Endothelial cell of umbilical vein (primary cell): Measurements from ENCODE around the gene ZC3H18. TPM values are rescaled to one million over a fixed set of nuclear protein-coding genes. Genes with fewer than 3 reads are reported as not detected.

Source experiments
- BruUV-seq: library from RNA; stranded (reverse); fragments of 400-500 nt; replicated peaks from 2 replicates; lab custom pipeline; 2021; lab: Mats Ljungman, UMichigan
- CTCF ChIA-PET: fragments of 300-600, 350-600 bp; sonication (Branson Sonifier 250); formaldehyde crosslinking; loops from one replicate; lab custom pipeline; 2021; ENCODE audit warnings: antibody characterized with exemption, inconsistent platforms; lab: Charles Lee
- POLR2A ChIA-PET: fragments of 300-600, 350-600 bp; sonication (Branson Sonifier 250); formaldehyde crosslinking; loops from one replicate; lab custom pipeline; 2021; ENCODE audit warnings: antibody characterized with exemption, inconsistent platforms; lab: Charles Lee
- DNase-seq: peaks from one replicate; pipeline ENCODE4 v3.0.0-alpha.2; 2011; ENCODE audit warnings: low read depth, low spot score
- FAIRE-seq: peaks from 2 replicates; lab custom pipeline; 2011; peaks lifted over from hg19 to GRCh38; lab: Jason Lieb, UNC
- H2AFZ ChIP-seq: 2 replicates; pipeline ENCODE4 v1.6.0; 2012; ENCODE audit warnings: low read depth, low read length, control low read depth, inconsistent platforms
- H3K27ac ChIP-seq: 2 replicates; pipeline ENCODE4 v1.5.1; 2011; ENCODE audit warnings: low read depth, mild to moderate bottlenecking, control low read depth, low read length, moderate library complexity; ENCODE audit not compliant: insufficient read depth
- H3K27me3 ChIP-seq, 2 experiments: 2 replicates each; pipeline versions ENCODE4 v1.6.0 to v1.6.1; 2011; ENCODE audit warnings: low read length in 2 of 2, mixed read lengths in 1 of 2; ENCODE audit not compliant: control insufficient read depth in 2 of 2, insufficient read depth in 2 of 2
- H3K36me3 ChIP-seq, 2 experiments: 2 replicates in 1 of 2; 3 replicates in 1 of 2; pipeline ENCODE4 v1.5.1; 2011; ENCODE audit warnings: low read length in 2 of 2, mild to moderate bottlenecking in 1 of 2, moderate library complexity in 1 of 2; ENCODE audit not compliant: control insufficient read depth in 2 of 2, insufficient read depth in 2 of 2; ENCODE audit errors: extremely low read depth in 1 of 2
- H3K4me1 ChIP-seq: 3 replicates; pipeline ENCODE4 v1.5.1; 2011; ENCODE audit warnings: mild to moderate bottlenecking, low read length; ENCODE audit not compliant: control insufficient read depth, insufficient read depth; ENCODE audit errors: extremely low read depth
- H3K4me2 ChIP-seq: 2 replicates; pipeline ENCODE4 v1.6.1; 2011; ENCODE audit warnings: low read length, control low read depth, mixed read lengths; ENCODE audit not compliant: insufficient read depth
- H3K4me3 ChIP-seq, 3 experiments: fragments of 200-600 bp in 1 of 3; sonication (generic), shearing (Covaris generic) in 1 of 3; replicated peaks in 1 of 3; 2 replicates each; pipeline ENCODE4 v1.5.1; 2011 to 2016; ENCODE audit warnings: control low read depth in 3 of 3, low read length in 3 of 3, mild to moderate bottlenecking in 2 of 3, inconsistent platforms in 1 of 3, low read depth in 1 of 3, moderate library complexity in 1 of 3; ENCODE audit not compliant: insufficient read depth in 1 of 3
- H3K79me2 ChIP-seq: 2 replicates; pipeline ENCODE4 v1.6.0; 2012; ENCODE audit warnings: low read length, inconsistent platforms; ENCODE audit not compliant: control insufficient read depth, insufficient read depth
- H3K9ac ChIP-seq: replicated peaks from 2 replicates; pipeline ENCODE3; 2011; ENCODE audit warnings: low read length, control low read depth; ENCODE audit not compliant: insufficient read depth; ENCODE audit errors: extremely low read depth
- H3K9me1 ChIP-seq: replicated peaks from 3 replicates; pipeline ENCODE4 v1.6.0; 2011; ENCODE audit warnings: mild to moderate bottlenecking, low read length; ENCODE audit not compliant: control insufficient read depth, insufficient read depth; ENCODE audit errors: extremely low read depth
- H3K9me3 ChIP-seq: replicated peaks from 2 replicates; pipeline ENCODE4 v1.5.1; 2012; ENCODE audit warnings: low read length, inconsistent platforms; ENCODE audit not compliant: control insufficient read depth, insufficient read depth
- H4K20me1 ChIP-seq: replicated peaks from 2 replicates; pipeline ENCODE3; 2011; ENCODE audit warnings: mild to moderate bottlenecking, low read length; ENCODE audit not compliant: control insufficient read depth, insufficient read depth; ENCODE audit errors: extremely low read depth
- CTCF ChIP-seq, 2 donors: IDR thresholded peaks; 1 replicate in 1 of 2; 2 replicates in 1 of 2; pipeline ENCODE4 v1.5.1; 2011; ENCODE audit warnings: low read length in 2 of 2, mild to moderate bottlenecking in 2 of 2, moderate library complexity in 2 of 2, control low read depth in 1 of 2, inconsistent platforms in 1 of 2, low read depth in 1 of 2; ENCODE audit not compliant: insufficient read depth in 1 of 2; ENCODE audit errors: extremely low read depth in 1 of 2
- FOS ChIP-seq: IDR thresholded peaks from 2 replicates; pipeline ENCODE4 v1.6.1; 2011; ENCODE audit warnings: mild to moderate bottlenecking, low read length, moderate library complexity, borderline replicate concordance; ENCODE audit not compliant: insufficient read depth
- MYC ChIP-seq: IDR thresholded peaks from one replicate; pipeline ENCODE4 v1.6.1; 2011; ENCODE audit warnings: mild to moderate bottlenecking, low read depth, low read length
- POLR2AphosphoS5 ChIP-seq: IDR thresholded peaks from 2 replicates; pipeline ENCODE4 v1.6.1; 2012; ENCODE audit warnings: low read depth, mild to moderate bottlenecking, control low read depth, low read length, moderate library complexity; ENCODE audit not compliant: insufficient read depth
- dilution Hi-C: fragments of 300-500 bp; cut with MboI; formaldehyde crosslinking; loops from one replicate; pipeline ENCODE4 v1.15.0; 2019; ENCODE audit warnings: low sequenced_read_pairs; ENCODE audit not compliant: extremely low pct_ligation_motif_present
- intact Hi-C: fragments of 100-400 bp; cut with micrococcal nuclease; formaldehyde crosslinking; loops from one replicate; pipeline ENCODE4 v1.10.0; 2022
- polyA plus RNA-seq, 4 experiments: library from polyadenylated mRNA; depleted of rRNA in 3 of 4; stranded (reverse) in 3 of 4; unstranded in 1 of 4; fragments of >200 nt; gene quantifications; 2 replicates each; pipeline versions ENCODE4 v1.2.1 to v1.2.3, GENCODE V29; 2011 to 2012; ENCODE audit warnings: missing spikeins in 1 of 4
- total RNA-seq: library from RNA; stranded (reverse); gene quantifications from 2 replicates; pipeline ENCODE4 v1.2.3, GENCODE V29; 2021
- TF ChIP-seq, protein P1 (sequence below): IDR thresholded peaks from 2 replicates; pipeline ENCODE4 v1.6.1; 2011; ENCODE audit not compliant: insufficient read depth, insufficient read length

Gene ZC3H18
- total and polyA plus RNA-seq, 2 donors (not counting 3 experiments of a cell fraction or from before 2014, with no cell fraction given), result 12.1 to 52.8 TPM

DNA sequence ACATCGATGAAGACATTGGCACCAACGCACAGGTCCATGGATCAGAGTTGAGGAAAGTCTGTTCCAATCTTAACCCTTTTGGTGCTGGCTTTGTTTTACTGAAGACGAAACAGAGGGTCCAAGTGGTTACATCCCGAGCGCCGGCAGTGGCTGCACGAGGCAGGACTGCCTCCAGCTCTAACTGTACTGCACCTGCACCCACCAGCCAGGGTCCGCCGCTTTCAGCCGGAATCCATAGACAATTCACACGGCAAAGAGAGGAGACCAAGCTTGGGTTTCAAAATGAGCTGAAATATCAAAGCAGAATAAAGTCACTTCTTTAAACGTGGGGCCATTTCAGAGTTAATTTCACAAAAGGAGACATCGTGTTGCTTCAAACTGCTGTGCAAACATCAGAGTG, 21.2 kb upstream of the ZC3H18 start:
- ChIA-PET CTCF (no interaction called here), POLR2A (no interaction called here)
- dilution Hi-C loops, result no loop called here
- DNase-seq (no peak), FAIRE-seq (no peak)
- intact Hi-C loops, result no loop called here
- Histone ChIP-seq H4K20me1 (no peaks in the 10 kb centered on the region), H3K9me1 (no peaks in the 10 kb centered on the region), H3K9me3 (no peaks in the 10 kb centered on the region), H3K9ac (no peak overlapping the region), H3K27me3 (peaks cover 0 to 13% of the 10 kb centered on the region in 2 experiments), H3K36me3 (no peaks in the 10 kb centered on the region), H3K4me2 (no peak overlapping the region), H3K4me3 (no peak overlapping the region), H3K79me2 (no peaks in the 10 kb centered on the region), H3K4me1 (no peaks in the 10 kb centered on the region), H3K27ac (no peak overlapping the region), H2AFZ (no peak overlapping the region)
- TF ChIP-seq POLR2AphosphoS5 (no peak), CTCF (IDR thresholded peaks at IDR 0.05; ENCODE audit: extremely low read depth in 1 of 2, insufficient read depth in 1 of 2, low read depth in 1 of 2, low read length in 2 of 2) (no peak), MYC (no peak), FOS (no peak)
- TF ChIP-seq, protein P1, sequence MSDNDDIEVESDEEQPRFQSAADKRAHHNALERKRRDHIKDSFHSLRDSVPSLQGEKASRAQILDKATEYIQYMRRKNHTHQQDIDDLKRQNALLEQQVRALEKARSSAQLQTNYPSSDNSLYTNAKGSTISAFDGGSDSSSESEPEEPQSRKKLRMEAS, result no peak
- BruUV-seq, result no TSS peak
